GM19324 (cell line): ENCODE measurements around the gene CCDC83.
A peak's percentile ranks its signal among the peaks of the same experiment; 100 is the strongest.
"Not testable (repeated sequence)": the region's sequence is repeated elsewhere in the genome, so short reads cannot be mapped to it uniquely, and the experiment has no call there.

ENCODE experiments used
- ATAC-seq: cut with Tn5 transposase; IDR thresholded peaks from one replicate; pipeline ENCODE4 v1.9.1; 2021; ENCODE audit warnings: mild to moderate bottlenecking, moderate library complexity; ENCODE audit not compliant: unreplicated experiment, low FRiP score

CCDC83 gene

DNA sequence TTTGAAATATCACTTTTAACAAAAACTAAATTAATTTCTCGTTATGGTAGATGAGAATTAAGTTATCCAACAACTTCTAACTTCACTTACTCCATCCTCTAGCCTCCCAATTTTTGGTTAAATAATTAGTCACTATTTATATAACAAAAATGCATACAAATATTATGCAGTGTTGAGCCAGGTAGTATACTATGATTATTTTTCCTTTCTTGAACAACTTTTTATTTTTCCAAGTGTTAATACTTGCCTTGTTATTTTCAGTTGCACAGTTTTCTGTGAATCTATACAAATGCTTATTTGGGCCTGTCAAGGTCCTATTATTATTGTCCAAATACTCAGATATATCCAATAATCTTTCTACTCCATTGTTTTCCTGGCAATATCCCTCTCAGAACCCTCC lies 19.9 kb upstream of the CCDC83 start:
- no peak for ATAC-seq

DNA sequence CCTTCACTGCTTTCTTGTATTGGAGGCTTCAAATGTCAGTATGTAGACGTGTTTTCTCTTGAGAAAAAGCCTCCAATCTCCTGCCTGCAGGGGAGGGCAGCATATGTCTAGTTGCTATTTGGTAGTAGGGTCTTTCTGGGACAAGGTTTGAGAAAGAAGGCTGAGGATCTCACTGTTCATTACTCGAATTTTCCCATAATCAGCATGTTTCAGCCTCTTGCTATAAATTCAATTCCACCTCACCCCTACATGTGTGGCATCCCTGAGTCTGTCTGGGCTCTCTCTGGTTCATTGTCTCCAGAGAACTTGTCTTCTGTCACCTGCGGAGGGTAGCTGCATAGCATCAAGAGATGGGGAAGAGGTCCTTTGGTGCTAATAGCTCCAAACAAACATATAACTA lies 19.5 kb upstream of the CCDC83 start:
- no peak for ATAC-seq

DNA sequence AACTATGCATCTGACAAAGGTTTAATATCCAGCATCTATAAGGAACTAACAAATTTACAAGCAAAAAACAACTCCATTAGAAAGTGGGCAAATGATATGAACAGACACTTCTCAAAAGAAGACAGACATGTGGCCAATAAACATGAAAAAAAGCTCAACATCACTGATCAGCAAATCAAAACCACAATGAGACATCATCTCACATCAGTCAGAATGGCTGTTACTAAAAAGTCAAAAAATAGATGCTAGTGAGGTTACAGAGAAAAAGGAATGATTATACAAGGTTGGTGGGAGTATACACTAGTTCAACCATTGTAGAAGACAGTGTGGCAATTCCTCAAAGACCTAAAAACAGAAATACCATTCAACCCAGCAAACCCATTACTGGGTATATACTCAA lies 14.3 kb upstream of the CCDC83 start:
- ATAC-seq = not testable (repeated sequence)

DNA sequence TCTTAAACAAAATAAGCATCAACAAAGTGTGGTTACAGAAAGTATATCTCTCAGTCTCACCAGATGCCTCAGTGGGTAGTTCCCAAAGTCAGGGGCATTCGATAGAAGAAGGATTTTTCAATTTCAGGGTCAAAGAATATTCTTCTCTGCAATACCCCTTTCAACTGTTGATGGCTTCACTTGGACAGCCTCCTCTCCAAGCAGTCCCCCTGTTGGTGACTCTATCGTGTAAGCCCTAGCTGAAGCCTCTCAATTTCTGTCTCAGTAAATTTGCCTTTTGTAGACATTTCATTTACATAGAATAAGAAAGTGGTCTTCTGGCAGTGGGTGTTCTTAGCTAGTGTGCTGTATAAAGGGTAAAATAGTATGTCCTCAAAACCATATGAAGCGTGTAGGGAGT lies 11.3 kb upstream of the CCDC83 start:
- no peak for ATAC-seq

DNA sequence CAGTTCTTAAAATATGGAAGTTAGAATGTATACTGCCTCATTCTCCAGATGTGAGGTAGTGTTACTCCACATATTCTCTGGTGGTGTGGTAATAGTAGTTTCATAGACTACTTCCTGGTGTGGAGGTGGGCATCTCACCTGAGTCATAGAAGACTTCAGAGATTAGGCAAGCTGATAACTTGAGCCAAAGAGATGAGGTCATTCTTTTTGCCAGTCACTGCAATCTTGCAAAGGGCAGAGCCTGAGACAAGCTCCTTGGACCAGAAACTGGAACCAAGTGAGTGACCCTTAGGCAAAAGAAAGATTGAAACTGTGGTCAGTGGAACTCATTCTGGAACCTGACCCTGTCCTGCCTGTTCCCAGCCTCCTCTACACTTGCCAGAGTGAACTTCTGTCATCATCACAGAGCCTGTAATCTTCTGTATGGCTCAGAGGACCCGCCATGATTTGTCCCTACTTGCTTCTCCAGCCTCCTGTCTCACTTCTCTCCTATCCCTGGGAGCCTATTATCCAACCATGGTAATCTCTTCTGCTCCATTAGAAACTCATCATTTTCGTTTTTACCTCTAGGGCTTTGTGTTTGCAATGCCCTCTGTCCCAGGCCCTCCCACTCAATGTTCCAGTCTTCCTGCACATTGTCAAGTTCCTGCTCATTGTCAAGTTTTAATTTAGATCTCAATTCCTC lies 10.6 kb upstream of the CCDC83 start:
- no peak for ATAC-seq

DNA sequence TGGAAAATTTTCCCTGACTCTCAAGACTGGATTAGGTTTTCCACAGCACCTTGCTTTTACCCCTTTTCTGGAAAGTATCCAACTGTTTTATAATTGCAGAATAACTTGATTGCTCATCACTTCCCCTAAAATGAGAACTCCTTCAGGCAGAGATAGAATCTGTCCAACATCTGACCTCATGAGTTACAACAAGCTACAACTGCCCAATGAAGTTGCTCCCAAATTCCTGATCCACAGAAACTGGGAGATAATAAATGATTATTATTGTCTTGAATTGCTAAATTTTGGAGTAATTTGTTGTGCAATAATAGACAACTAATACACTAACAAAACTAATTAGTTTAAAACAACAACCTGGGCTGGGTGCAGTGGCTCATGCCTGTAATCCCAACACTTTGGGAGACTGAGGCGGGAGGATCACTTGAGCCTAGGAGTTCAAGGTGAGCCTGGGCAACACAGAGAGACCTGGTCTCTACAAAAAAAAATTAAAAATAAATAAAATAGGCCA lies 10.0 kb upstream of the CCDC83 start:
- ATAC-seq = no peak

DNA sequence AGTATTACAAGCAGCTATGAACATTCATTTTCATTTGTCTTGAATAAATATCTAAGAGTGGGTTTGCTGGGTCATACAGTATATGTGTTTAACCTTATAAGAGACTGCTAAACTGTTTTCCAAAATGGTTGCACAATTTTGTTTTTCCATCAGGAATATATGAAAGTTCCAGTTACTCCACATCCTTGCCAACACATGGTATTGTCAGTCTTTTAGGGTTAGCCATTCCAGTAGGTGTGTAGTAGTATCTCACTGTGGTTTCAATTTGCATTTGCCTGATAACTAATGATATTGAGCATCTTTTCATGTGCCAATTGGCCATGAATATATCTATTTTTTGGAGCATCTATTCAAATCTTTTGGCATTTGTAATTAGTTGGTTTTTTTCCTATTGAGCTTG lies 7.7 kb upstream of the CCDC83 start:
- ATAC-seq = no peak

DNA sequence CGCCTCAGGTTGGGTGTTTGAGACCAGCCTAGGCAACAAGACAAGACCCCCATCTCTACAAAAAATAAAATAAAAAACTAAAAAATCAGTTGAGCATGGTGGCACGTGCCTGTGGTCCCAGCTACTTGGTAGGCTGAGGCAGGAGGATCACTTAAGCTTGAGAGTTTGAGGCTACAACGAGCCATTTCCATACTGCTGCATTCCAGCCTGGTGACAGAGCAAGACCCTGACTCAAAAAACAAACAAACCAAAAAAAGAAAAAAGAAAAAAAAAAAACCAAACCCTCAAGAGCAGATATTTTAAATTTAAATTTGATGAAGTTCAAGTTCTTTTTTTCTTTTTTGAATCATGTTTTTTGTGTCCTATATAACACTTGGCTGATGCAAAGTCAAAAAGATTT lies 7.2 kb upstream of the CCDC83 start:
- no peak for ATAC-seq

DNA sequence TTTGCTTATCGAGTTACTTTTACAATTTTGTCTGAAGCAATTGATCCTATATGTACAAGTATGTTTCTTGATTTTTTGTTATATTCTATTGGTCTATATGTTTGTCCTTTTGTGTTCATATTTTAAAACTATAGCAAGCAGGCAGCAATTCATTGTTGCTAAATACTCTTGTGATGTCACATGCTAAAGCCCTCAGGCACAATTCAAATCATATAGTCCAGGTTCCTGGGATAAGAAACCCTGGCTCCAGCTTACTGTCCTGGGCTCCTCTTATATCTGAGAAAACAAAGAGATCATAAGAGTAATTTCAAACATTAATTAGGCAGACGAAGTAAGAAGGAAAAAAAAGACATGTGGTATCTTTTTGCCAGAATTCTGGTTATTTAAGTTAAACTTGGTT lies 6.6 kb upstream of the CCDC83 start:
- no peak for ATAC-seq

DNA sequence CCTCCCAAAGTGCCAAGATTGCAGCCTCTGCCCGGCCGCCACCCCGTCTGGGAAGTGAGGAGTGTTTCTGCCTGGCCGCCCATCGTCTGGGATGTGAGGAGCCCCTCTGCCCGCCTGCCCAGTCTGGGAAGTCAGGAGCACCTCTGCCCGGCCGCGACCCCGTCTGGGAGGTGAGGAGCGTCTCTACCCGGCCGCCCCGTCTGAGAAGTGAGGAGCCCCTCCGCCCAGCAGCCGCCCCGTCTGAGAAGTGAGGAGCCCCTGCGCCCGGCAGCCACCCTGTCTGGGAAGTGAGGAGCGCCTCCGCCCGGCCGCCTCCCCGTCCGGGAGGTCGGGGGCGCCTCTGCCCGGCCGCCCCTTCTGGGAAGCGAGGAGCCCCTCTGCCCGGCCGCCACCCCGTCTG lies 2.4 kb upstream of the CCDC83 start:
- not testable (repeated sequence) for ATAC-seq

DNA sequence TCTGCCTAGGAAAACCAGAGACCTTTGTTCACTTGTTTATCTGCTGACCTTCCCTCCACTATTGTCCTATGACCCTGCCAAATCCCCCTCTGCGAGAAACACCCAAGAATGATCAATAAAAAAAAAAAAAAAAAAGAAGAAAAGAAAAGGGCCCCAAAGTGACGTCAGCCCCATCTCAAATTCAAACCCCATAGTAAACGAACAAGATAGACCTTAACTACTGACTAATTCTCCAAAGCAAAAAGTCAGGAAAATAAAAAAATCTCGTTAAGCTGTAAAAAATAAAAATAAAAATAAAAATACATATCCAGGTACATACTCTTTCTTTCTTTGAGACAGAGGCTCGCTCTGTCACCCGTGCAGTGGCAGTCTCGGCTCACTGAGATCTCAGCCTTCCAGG lies 1.6 kb upstream of the CCDC83 start:
- not testable (repeated sequence) for ATAC-seq

DNA sequence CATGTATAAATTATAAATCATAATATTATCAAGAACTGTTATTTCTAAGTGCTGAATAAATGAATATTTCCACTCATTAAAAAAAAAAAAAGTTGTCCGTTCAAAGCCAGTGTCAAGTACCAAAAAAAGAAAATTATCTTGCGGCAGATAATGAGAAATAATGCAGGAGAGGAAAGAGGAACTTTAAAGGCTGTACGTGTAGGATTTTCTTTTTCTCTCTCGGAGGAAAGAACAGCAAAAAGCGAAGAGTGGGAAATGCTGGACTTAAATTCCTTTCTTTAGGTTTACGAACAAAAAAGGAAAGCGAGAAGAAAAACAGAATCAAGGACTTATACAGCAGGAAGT lies 999 bp upstream of the CCDC83 start:
- no peak for ATAC-seq

DNA sequence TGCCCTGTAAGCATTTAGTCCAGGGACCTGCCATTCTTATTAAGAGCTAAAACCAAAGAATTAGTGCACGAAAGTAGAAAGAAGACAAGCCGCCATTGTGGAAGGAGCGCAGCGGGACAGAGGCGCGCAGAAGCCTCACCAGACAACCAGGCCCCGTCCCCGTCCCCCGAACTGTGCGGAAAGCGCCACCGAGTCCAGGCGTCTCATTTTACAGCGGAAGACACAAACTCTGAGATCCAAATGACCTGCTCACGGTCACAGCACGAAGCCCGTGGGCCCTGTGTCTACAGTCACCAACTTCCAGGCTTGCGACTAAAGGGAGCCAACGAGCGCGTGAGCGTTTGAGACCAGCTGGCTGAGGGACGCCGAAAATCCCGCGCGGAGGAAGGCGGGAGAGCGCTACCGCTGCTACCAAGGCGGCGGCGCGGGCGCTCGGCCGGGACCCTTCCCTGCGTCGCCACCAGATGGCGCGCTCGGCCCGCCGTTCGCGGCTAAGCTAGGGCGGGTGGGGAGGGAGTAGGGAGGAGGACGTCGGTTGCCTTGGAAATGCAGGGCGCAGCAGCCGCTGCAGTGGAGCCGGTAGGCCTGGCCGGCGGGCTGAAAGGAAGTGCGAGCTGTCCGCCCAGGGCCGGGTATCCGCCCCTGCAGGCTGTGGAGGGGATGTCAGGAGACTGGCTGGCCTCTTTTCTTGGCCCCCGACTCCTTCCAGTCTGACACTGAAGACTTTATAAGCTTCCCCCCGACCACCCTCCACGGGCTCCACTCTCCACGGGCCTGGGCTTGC lies 434 bp upstream of the CCDC83 start:
- peak; percentile 100 for ATAC-seq

DNA sequence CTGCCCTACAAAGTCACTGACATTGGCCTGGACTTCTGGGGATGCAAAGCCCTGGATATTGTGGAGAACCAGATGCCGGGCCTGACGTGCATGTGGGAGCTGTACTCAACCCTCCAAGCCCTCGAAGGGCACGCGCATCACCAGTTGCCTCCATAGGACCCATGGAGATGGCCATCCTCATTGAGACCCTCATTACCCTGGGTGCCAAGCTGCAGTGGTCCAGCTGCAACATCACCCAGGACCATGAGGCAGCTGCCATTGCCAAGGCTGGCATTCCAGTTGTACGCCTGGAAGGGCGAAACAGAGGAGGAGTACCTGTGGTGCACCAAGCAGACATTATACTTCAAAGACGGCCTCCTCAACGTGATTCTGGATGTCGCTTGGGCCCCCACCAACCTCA lies 1.9 kb downstream of the CCDC83 start:
- no peak for ATAC-seq

DNA sequence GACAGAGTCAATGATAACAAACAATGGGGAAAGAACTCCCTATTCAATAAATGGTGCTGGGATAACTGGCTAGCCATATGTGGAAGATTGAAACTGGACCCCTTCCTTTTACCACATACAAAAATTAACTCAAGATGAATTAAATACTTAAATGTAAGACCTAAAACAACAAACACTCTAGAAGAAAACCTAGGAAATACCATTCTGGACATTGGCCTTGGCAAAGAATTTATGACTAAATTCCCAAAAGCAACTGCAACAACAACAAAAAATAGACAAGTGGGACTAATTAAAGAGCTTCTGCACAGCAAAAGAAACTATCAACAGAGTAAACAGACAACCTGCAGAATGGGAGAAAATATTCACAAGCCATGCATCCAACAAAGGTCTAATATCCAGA lies 4.4 kb downstream of the CCDC83 start:
- ATAC-seq = not testable (repeated sequence)

DNA sequence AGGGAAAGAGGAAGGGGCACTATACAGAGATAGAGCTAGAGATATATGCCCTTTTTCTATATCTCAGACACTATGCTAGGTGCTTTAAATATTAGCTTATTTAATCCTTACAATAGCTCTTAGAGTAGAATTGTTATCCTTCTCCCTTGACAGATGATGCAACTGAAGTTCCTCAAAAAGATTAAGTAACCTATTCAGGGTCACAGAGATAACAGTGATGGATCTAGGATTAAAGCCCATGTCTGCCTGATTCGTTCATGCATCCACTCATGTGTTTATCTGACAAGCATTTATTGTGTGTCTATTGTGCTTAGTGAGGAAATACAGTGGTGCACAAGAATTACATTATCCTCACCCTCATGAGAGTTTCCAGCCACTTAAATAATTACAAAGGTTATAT lies 8.7 kb downstream of the CCDC83 start:
- ATAC-seq = no peak

DNA sequence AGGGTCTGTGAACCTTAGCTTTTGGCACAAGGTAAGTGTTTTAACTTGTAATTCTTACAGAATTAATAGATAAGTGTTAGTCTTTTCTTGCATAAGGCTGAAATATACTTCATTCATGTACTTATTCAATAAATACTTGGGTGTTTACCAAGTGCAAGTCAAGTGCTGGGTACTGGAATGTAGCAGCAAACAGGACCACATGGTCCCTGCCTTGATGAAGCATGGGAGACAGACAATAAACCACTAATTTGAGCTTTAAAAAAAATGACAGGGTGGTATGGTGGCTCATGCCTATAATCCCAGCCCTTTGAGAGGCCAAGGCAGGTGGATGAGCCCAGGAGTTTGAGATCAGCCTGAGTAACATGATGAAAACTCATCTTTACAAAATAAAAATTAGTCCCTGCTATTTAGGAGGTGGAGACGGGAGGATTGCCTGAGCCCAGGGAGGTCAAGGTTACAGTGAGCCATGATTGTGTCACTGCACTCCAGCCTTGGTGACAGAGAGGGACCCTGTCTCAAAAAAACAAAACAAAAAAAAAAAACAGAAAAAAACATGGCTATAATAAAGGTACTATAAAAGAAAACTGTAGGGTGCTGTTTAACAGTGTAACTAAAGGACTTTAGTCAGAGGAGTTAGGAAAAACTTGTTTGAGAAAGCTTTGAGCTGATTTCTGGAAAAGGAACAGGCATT lies 11.1 kb downstream of the CCDC83 start:
- no peak for ATAC-seq

DNA sequence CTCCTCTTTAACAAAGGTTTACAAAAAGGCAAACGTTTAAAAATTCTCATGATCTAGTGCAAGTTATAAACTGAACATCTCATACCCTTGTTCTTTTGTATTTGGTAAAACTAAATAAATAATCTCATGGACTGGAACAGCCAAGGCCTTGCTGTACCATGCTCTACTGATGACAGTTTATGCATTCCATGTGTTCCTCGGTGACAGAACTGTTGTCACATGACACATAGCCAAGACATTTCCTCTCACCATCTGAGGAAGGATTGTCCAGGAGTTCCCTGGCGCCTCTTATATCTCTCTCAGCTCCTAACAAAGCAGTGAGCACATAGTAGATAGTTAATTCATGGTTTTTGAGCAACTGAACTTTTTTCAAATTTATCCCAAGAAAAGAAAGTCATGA lies 12.6 kb downstream of the CCDC83 start:
- ATAC-seq = no peak

DNA sequence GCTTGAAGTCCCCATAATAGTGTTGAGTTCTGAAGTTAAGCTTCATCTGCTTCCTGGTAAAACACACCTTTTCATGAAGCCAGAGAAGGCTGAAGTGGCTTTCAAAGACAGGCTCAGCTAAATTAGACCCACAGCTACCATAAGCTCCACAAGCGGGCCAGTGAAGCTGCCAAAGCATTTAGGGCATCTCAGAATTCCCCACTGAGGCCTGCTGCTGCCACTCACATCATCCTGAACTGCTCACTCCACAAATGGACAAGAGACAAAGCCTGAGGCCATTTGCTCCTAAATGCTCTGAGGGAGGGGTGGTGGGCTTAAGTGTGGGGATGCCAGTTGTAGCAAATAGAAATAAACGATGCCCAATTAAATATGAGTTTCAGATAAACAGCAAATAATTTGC lies 14.6 kb downstream of the CCDC83 start:
- ATAC-seq = no peak

DNA sequence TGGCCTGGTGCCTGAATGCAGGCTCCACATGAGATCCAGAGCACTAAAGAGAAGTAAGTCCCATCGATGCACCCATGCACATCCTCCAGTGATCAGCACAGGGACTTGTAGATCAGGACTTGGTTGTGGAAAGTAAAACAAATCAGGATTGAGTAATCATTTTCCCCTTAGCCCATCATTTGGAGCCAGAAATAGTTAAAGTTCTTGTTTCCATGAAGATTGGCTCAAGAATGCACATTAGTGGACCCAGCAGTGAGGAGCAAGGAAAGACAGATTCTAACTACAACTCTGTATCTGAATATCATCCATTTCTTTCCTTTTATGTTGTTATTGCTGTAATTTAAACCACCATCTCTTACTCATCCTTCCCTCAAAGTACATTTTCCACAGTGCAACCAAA lies 19.1 kb downstream of the CCDC83 start:
- no peak for ATAC-seq

DNA sequence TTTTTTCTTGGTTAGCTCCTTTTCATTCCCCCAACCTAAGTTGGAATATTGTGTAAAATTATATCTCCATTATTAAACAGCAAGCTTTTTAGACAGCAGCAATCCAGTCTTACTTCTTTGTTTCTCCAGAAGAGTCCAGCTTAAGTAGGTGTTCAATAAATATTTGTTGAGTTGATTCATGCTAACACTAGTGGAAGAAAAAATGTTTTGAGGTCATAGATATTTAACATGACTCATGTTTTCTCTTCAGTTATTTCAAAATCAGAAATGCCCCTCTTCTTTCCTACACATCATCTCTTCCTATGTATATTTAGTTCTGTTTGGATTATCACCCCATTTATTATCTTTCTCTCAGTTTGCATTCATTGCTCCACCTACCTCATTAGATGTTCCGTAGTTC lies 20.3 kb downstream of the CCDC83 start:
- ATAC-seq = no peak

DNA sequence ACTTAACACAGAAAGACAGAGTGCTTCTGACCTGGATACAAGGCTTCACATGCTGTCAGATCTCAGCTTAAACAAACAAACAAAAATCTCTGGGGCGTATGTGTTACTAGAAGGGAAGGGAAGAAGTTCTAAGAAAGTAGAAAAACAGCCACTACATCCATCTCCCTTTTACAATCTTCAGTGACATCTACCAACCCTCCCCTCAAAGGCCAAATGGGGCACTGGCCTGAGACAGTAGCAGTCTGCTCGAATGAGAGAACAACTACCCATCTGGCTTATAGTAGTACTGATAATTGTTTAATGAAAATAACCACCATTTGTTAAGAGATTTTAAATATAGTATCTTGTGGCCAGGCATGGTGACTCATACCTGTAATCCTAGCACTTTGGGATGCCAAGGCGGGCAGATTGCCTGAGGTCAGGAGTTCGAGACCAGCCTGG lies 29.4 kb downstream of the CCDC83 start:
- no peak for ATAC-seq
